H1 (cell line): ENCODE results near the gene SNX33. TPM values are rescaled to one million over a fixed set of nuclear protein-coding genes. Genes with fewer than 3 reads are reported as not detected.
A peak's percentile ranks its signal among the peaks of the same experiment; 100 is the strongest.

Experiments
- CTCF ChIA-PET: fragments of 300-600 bp; sonication (Branson Sonifier 250); formaldehyde crosslinking; loops from one replicate; lab custom pipeline; 2021; ENCODE audit not compliant: partially characterized antibody; lab: Charles Lee
- POLR2A ChIA-PET: fragments of 300-600 bp; sonication (Branson Sonifier 250); formaldehyde crosslinking; loops from one replicate; lab custom pipeline; 2021; ENCODE audit warnings: inconsistent platforms; ENCODE audit not compliant: partially characterized antibody; lab: Charles Lee
- DNase-seq, 2 experiments: peaks; one replicate each; pipeline versions ENCODE4 v3.0.0 to v3.0.0-alpha.2; 2010 to 2022; ENCODE audit warnings: low spot score in 2 of 2, low read depth in 1 of 2, mixed read lengths in 1 of 2
- FAIRE-seq: peaks from 2 replicates; lab custom pipeline; 2011; peaks lifted over from hg19 to GRCh38; lab: Jason Lieb, UNC
- H2AFZ ChIP-seq: 2 replicates; pipeline ENCODE4 v1.8.1; 2012; ENCODE audit warnings: low read length, inconsistent platforms
- H2AK5ac ChIP-seq: 2 replicates; pipeline ENCODE4 v1.6.1; 2013; ENCODE audit warnings: low read depth, low read length
- H2BK120ac ChIP-seq: replicated peaks from 2 replicates; pipeline ENCODE3; 2013; ENCODE audit warnings: low read depth, low read length, inconsistent platforms
- H2BK12ac ChIP-seq: 2 replicates; pipeline ENCODE4 v1.6.1; 2013; ENCODE audit warnings: low read depth, low read length
- H2BK15ac ChIP-seq: 2 replicates; pipeline ENCODE4 v1.6.1; 2013; ENCODE audit warnings: low read length
- H2BK20ac ChIP-seq: 2 replicates; pipeline ENCODE4 v1.6.1; 2013; ENCODE audit warnings: low read length
- H2BK5ac ChIP-seq: 2 replicates; pipeline ENCODE4 v1.6.1; 2013; ENCODE audit warnings: low read depth, low read length
- H3K14ac ChIP-seq: 2 replicates; pipeline ENCODE4 v1.6.1; 2013; ENCODE audit warnings: inconsistent platforms; ENCODE audit not compliant: insufficient read length
- H3K18ac ChIP-seq: 2 replicates; pipeline ENCODE4 v1.6.1; 2013; ENCODE audit warnings: low read length; ENCODE audit errors: extremely low read depth
- H3K23ac ChIP-seq: 2 replicates; pipeline ENCODE4 v1.6.1; 2013; ENCODE audit warnings: inconsistent platforms; ENCODE audit not compliant: insufficient read length
- H3K23me2 ChIP-seq: 2 replicates; pipeline ENCODE4 v1.6.1; 2013; ENCODE audit warnings: low read depth, low read length
- H3K27ac ChIP-seq: 2 replicates; pipeline ENCODE4 v1.6.1; 2011; ENCODE audit warnings: low read depth, low read length, inconsistent platforms
- H3K27me3 ChIP-seq, 4 experiments: replicated peaks in 1 of 4; 1 replicate in 1 of 4; 2 replicates in 3 of 4; pipeline versions ENCODE4 v1.6.1 to v1.8.1; 2011 to 2013; ENCODE audit warnings: low read length in 3 of 4, mild to moderate bottlenecking in 3 of 4, inconsistent platforms in 2 of 4, mixed read lengths in 2 of 4, moderate library complexity in 1 of 4; ENCODE audit not compliant: control insufficient read depth in 3 of 4, insufficient read depth in 3 of 4; ENCODE audit errors: extremely low read depth in 1 of 4
- H3K36me3 ChIP-seq, 4 experiments: 2 replicates each; pipeline versions ENCODE4 v1.6.1 to v1.8.1; 2011 to 2013; ENCODE audit warnings: mild to moderate bottlenecking in 4 of 4, low read length in 3 of 4, moderate library complexity in 2 of 4, control low read depth in 1 of 4, inconsistent platforms in 1 of 4; ENCODE audit not compliant: insufficient read depth in 4 of 4, control insufficient read depth in 2 of 4
- H3K4ac ChIP-seq: replicated peaks from 2 replicates; pipeline ENCODE3; 2013; ENCODE audit warnings: low read length, low read depth, mixed read lengths, inconsistent platforms; ENCODE audit not compliant: insufficient read length
- H3K4me1 ChIP-seq, 4 experiments: replicated peaks in 1 of 4; 1 replicate in 1 of 4; 2 replicates in 3 of 4; pipeline versions ENCODE4 v1.6.1 to v1.8.1; 2011 to 2013; ENCODE audit warnings: low read length in 3 of 4, inconsistent platforms in 2 of 4, mixed read lengths in 1 of 4; ENCODE audit not compliant: insufficient read depth in 4 of 4, control insufficient read depth in 3 of 4
- H3K4me2 ChIP-seq, 2 experiments: 2 replicates each; pipeline versions ENCODE4 v1.6.1 to v1.8.1; 2011 to 2013; ENCODE audit warnings: low read depth in 2 of 2, low read length in 2 of 2, control low read depth in 1 of 2, inconsistent platforms in 1 of 2, mild to moderate bottlenecking in 1 of 2; ENCODE audit not compliant: insufficient read depth in 1 of 2
- H3K4me3 ChIP-seq, 4 experiments: fragments of 200-600, 300-600 bp in 1 of 4; sonication (generic), shearing (Covaris generic), sonication (Bioruptor Twin) in 1 of 4; 2 replicates each; pipeline versions ENCODE4 v1.5.1 to v1.8.1; 2011 to 2016; ENCODE audit warnings: low read length in 4 of 4, low read depth in 3 of 4, control low read depth in 2 of 4, inconsistent platforms in 2 of 4, mild to moderate bottlenecking in 2 of 4, mixed read lengths in 1 of 4, moderate library complexity in 1 of 4; ENCODE audit not compliant: insufficient read depth in 2 of 4; ENCODE audit errors: extremely low read depth in 1 of 4
- H3K56ac ChIP-seq: replicated peaks from 2 replicates; pipeline ENCODE3; 2013; ENCODE audit warnings: low read depth, mild to moderate bottlenecking, mixed read lengths, low read length, inconsistent platforms; ENCODE audit not compliant: insufficient read length
- H3K79me1 ChIP-seq: 2 replicates; pipeline ENCODE4 v1.6.1; 2013; ENCODE audit warnings: low read depth, low read length, control low read depth
- H3K79me2 ChIP-seq, 2 experiments: 2 replicates each; pipeline versions ENCODE4 v1.6.1 to v1.8.1; 2012 to 2013; ENCODE audit warnings: low read length in 2 of 2, mild to moderate bottlenecking in 2 of 2, inconsistent platforms in 1 of 2; ENCODE audit not compliant: insufficient read depth in 2 of 2, control insufficient read depth in 1 of 2
- H3K9ac ChIP-seq, 4 experiments: replicated peaks in 1 of 4; 1 replicate in 1 of 4; 2 replicates in 3 of 4; pipeline versions ENCODE4 v1.6.1 to v1.8.1; 2011 to 2013; ENCODE audit warnings: low read depth in 3 of 4, low read length in 3 of 4, control low read depth in 2 of 4, mild to moderate bottlenecking in 2 of 4, moderate library complexity in 2 of 4, inconsistent platforms in 1 of 4; ENCODE audit errors: extremely low read depth in 1 of 4
- H3K9me3 ChIP-seq, 2 experiments: 2 replicates each; pipeline versions ENCODE4 v1.6.1 to v1.8.1; 2012 to 2013; ENCODE audit warnings: mild to moderate bottlenecking in 2 of 2, moderate library complexity in 2 of 2, control low read depth in 1 of 2, inconsistent platforms in 1 of 2, low read depth in 1 of 2, low read length in 1 of 2, mixed read lengths in 1 of 2; ENCODE audit not compliant: insufficient read depth in 2 of 2
- H4K20me1 ChIP-seq, 2 experiments: replicated peaks in 1 of 2; 2 replicates each; pipeline versions ENCODE3 to v1.8.1; 2011 to 2013; ENCODE audit warnings: inconsistent platforms in 2 of 2, low read length in 2 of 2, mild to moderate bottlenecking in 1 of 2; ENCODE audit not compliant: insufficient read depth in 2 of 2, control insufficient read depth in 1 of 2
- H4K5ac ChIP-seq: 2 replicates; pipeline ENCODE4 v1.6.1; 2013; ENCODE audit warnings: low read length, low read depth, mixed read lengths, inconsistent platforms; ENCODE audit not compliant: insufficient read length
- H4K8ac ChIP-seq: 2 replicates; pipeline ENCODE4 v1.8.0; 2013; ENCODE audit warnings: mild to moderate bottlenecking, moderate library complexity, low read length, inconsistent platforms; ENCODE audit not compliant: insufficient read depth; ENCODE audit errors: extremely low read depth
- H4K91ac ChIP-seq: replicated peaks from 2 replicates; pipeline ENCODE3; 2013; ENCODE audit warnings: low read length, mixed read lengths, inconsistent platforms; ENCODE audit not compliant: insufficient read length
- CHD1 ChIP-seq: IDR thresholded peaks from 2 replicates; pipeline ENCODE4 v1.6.1; 2012; ENCODE audit warnings: low read depth, low read length, improper control_type of control experiment
- FOSL1 ChIP-seq: IDR thresholded peaks from 2 replicates; pipeline ENCODE4 v1.6.1; 2011; ENCODE audit warnings: mild to moderate bottlenecking, low read depth, low read length, moderate library complexity; ENCODE audit not compliant: insufficient read depth
- HDAC6 ChIP-seq: IDR thresholded peaks from one replicate; pipeline ENCODE4 v1.7.1; 2012; ENCODE audit warnings: low read depth, mild to moderate bottlenecking, inconsistent platforms, low read length, moderate library complexity
- NANOG ChIP-seq: IDR thresholded peaks from 2 replicates; pipeline ENCODE4 v1.6.1; 2011; ENCODE audit warnings: low read length, low read depth, mild to moderate bottlenecking, inconsistent platforms; ENCODE audit not compliant: insufficient read depth, poor library complexity, severe bottlenecking
- PHF8 ChIP-seq: fragments of 200-600 bp; sonication (generic); conservative IDR thresholded peaks from 2 replicates; pipeline ENCODE4 v1.7.1; 2012; ENCODE audit warnings: low read depth, mild to moderate bottlenecking, inconsistent platforms, low read length, moderate library complexity
- POU5F1 ChIP-seq: IDR thresholded peaks from 2 replicates; pipeline ENCODE4 v1.6.1; 2011; ENCODE audit warnings: low read depth, mild to moderate bottlenecking, low read length, moderate library complexity
- SIX5 ChIP-seq: IDR thresholded peaks from 2 replicates; pipeline ENCODE4 v1.6.1; 2011; ENCODE audit warnings: mild to moderate bottlenecking, low read depth, low read length
- SP2 ChIP-seq: IDR thresholded peaks from 2 replicates; pipeline ENCODE4 v1.6.1; 2012; ENCODE audit warnings: mild to moderate bottlenecking, low read length, inconsistent platforms
- TBP ChIP-seq: IDR thresholded peaks from 2 replicates; pipeline ENCODE4 v1.6.1; 2011; ENCODE audit warnings: low read depth, low read length, improper control_type of control experiment
- YY1 ChIP-seq: IDR thresholded peaks from 2 replicates; pipeline ENCODE4 v1.6.1; 2011; ENCODE audit warnings: low read depth, mild to moderate bottlenecking, low read length
- ZNF274 ChIP-seq: IDR thresholded peaks from 2 replicates; pipeline ENCODE4 v1.7.0; 2012; ENCODE audit warnings: low read length, borderline replicate concordance; ENCODE audit errors: extremely low read depth
- WGBS, 2 experiments: shearing (Covaris generic) in 1 of 2; methylation state at CpG; one replicate each; pipeline versions ENCODE4 v1.1.6 to v1.1.7; 2013 to 2015; ENCODE audit warnings: low lambda C conversion rate in 2 of 2, mixed read lengths in 2 of 2, inconsistent platforms in 1 of 2, low coverage in 1 of 2, missing lambda C conversion rate in 1 of 2; ENCODE audit not compliant: insufficient replicate concordance in 2 of 2, insufficient coverage in 1 of 2, insufficient read length in 1 of 2; ENCODE audit errors: extremely low coverage in 1 of 2, missing lambda C conversion rate in 1 of 2; 5-methylcytosine and 5-hydroxymethylcytosine counted together
- polyA plus RNA-seq, 7 experiments: library from polyadenylated mRNA; depleted of rRNA in 3 of 7; stranded (reverse) in 5 of 7; unstranded in 2 of 7; fragments of >200 nt in 5 of 7; fragments of 200-250 nt in 2 of 7; gene quantifications; 1 replicate in 5 of 7; 2 replicates in 1 of 7; 4 replicates in 1 of 7; pipeline versions ENCODE4 v1.2.1 to v1.2.3, GENCODE V29; 2011 to 2013; ENCODE audit warnings: missing spikeins in 2 of 7, mixed read lengths in 2 of 7
- total RNA-seq: library from RNA; stranded (reverse); fragmentation: NEBNext Ultra II Directional; extraction: Animal tissue kit (Norgen Biotek cat#: 25700); gene quantifications from 2 replicates; pipeline ENCODE4 v1.2.1, GENCODE V29; 2021

Gene SNX33
- total and polyA plus RNA-seq, 2 of the 8 experiments (the other 6 are each of a cell fraction or from before 2014, with no cell fraction given) = 14.3 to 22.9 TPM

- H2BK120ac ChIP-seq = no peak overlapping the region
- H3K27me3 ChIP-seq = peaks cover 0 to 14% (median 10%) of the 10 kb centered on the region in 4 experiments; a peak in 6 of 7 replicates
- no peak overlapping the region for H3K27ac ChIP-seq
- no peak overlapping the region for H4K5ac ChIP-seq
- peak overlapping the region in 2 of 4 experiments; percentile 8 to 75; a peak in 2 of 7 replicates for H3K9ac ChIP-seq
- FAIRE-seq = no peak
- H3K56ac ChIP-seq = no peak overlapping the region
- 0 out of 2 replicates have a peak overlapping the region, but pooled peaks have one; percentile 7 for H2BK15ac ChIP-seq
- POLR2A ChIA-PET = interaction anchor here (0.8 to 5.5 kb wide), 10 partner anchors 8 to 192 kb away, joined by 3 to 41 read pairs (median 10); partner anchors contain the start of genes IMP3, SIN3A and SNUPN
- H3K79me2 ChIP-seq = peaks cover 0 to 28% of the 10 kb centered on the region in 2 experiments; a peak in 3 of 4 replicates
- H3K9me3 ChIP-seq = no peaks in the 10 kb centered on the region
- H4K91ac ChIP-seq = no peak overlapping the region
- peak overlapping the region; percentile 63 to 90 (median 72) for H3K4me3 ChIP-seq
- H3K79me1 ChIP-seq = peaks cover 10% of the 10 kb centered on the region
- H3K36me3 ChIP-seq = peaks cover 0 to 14% (median 0%) of the 10 kb centered on the region in 4 experiments; a peak in 3 of 8 replicates
- WGBS, 2 experiments = 74% methylated on average over 5 of the region's 5 CpGs; no CpG with 5 or more reads in 1 of the 2 experiments
- H4K20me1 ChIP-seq = peaks cover 0 to 7% of the 10 kb centered on the region in 2 experiments
- CTCF ChIA-PET = interaction anchor here (1.0 to 2.8 kb wide), 9 partner anchors 9 to 193 kb away, joined by 3 to 13 read pairs (median 5); no protein-coding TSS in a partner anchor
- H3K14ac ChIP-seq = no peak overlapping the region
- H3K23ac ChIP-seq = no peak overlapping the region
- H2BK12ac ChIP-seq = no peak overlapping the region
- H3K18ac ChIP-seq = no peak overlapping the region
- no peak for DNase-seq
- no peak overlapping the region for H2BK20ac ChIP-seq
- H3K4me1 ChIP-seq = peaks cover 7 to 23% (median 15%) of the 10 kb centered on the region in 4 experiments
- peak overlapping the region; percentile 64; the same call in 1 of the 2 replicates for H4K8ac ChIP-seq
- H3K4ac ChIP-seq = no peak overlapping the region
- H2AFZ ChIP-seq = 0 out of 2 replicates have a peak overlapping the region, but pooled peaks have one; percentile 3
- H2BK5ac ChIP-seq = no peak overlapping the region
- H3K4me2 ChIP-seq = peak overlapping the region; percentile 93 to 100
- peaks cover 10% of the 10 kb centered on the region; the same call in 1 of the 2 replicates for H3K23me2 ChIP-seq
- H2AK5ac ChIP-seq = peak overlapping the region; percentile 11; the same call in 1 of the 2 replicates
- TF ChIP-seq SP2 = no peak
- no peak for TF ChIP-seq CHD1
- no peak for TF ChIP-seq PHF8
- no peak for TF ChIP-seq NANOG
- TF ChIP-seq YY1 = no peak
- no peak for TF ChIP-seq ZNF274
- TF ChIP-seq HDAC6 = no peak
- TF ChIP-seq SIX5 = no peak
- TF ChIP-seq TBP = no peak
- TF ChIP-seq POU5F1 = no peak
- TF ChIP-seq FOSL1 = no peak
Observed at GRCh38 chr15:75646112-75646943, 1.4 kb upstream of the SNX33 start.
